Caco-2 (cell line): ENCODE results near the gene UGGT2. TPM values are rescaled to one million over a fixed set of nuclear protein-coding genes. Genes with fewer than 3 reads are reported as not detected.

Experiments used
- BruUV-seq: library from RNA; stranded (reverse); fragments of 400-500 nt; replicated peaks from 2 replicates; lab custom pipeline; 2021; lab: Mats Ljungman, UMichigan
- CTCF ChIA-PET: fragments of 300-600 bp; sonication (Branson Sonifier 250); formaldehyde crosslinking; loops from one replicate; lab custom pipeline; 2022; ENCODE audit warnings: antibody characterized with exemption; lab: Charles Lee
- POLR2A ChIA-PET: fragments of 300-600 bp; sonication (Branson Sonifier 250); formaldehyde crosslinking; loops from one replicate; lab custom pipeline; 2022; ENCODE audit warnings: antibody characterized with exemption; lab: Charles Lee
- DNase-seq, 2 experiments: peaks; one replicate each; pipeline versions ENCODE4 v3.0.0 to v3.0.0-alpha.2; 2020 to 2022
- H3K27me3 ChIP-seq: replicated peaks from 2 replicates; pipeline ENCODE4 v1.6.0; 2011; ENCODE audit warnings: low read length; ENCODE audit not compliant: control insufficient read depth, insufficient read depth
- H3K36me3 ChIP-seq: 2 replicates; pipeline ENCODE4 v1.5.1; 2011; ENCODE audit warnings: low read length; ENCODE audit not compliant: control insufficient read depth, insufficient read depth
- H3K4me1 ChIP-seq: fragments of 250-450 bp; sonication (Bioruptor Pico); 2 replicates; pipeline ENCODE4 v1.5.1; 2020; ENCODE audit warnings: mild to moderate bottlenecking
- H3K4me3 ChIP-seq: 2 replicates; pipeline ENCODE4 v1.5.1; 2011; ENCODE audit warnings: low read depth, mild to moderate bottlenecking, control low read depth, low read length
- H3K9me3 ChIP-seq: fragments of 250-450 bp; sonication (Bioruptor Pico); 2 replicates; pipeline ENCODE4 v1.5.1; 2020; ENCODE audit warnings: mild to moderate bottlenecking, moderate library complexity
- H3K27ac Mint-ChIP-seq: one replicate; pipeline ENCODE4 v1.8.0; 2022; ENCODE audit warnings: mixed read lengths; ENCODE audit not compliant: unreplicated experiment
- H3K27me3 Mint-ChIP-seq: one replicate; pipeline ENCODE4 v1.8.0; 2022; ENCODE audit warnings: mixed read lengths; ENCODE audit not compliant: insufficient read depth, unreplicated experiment
- H3K36me3 Mint-ChIP-seq: one replicate; pipeline ENCODE4 v1.8.0; 2022; ENCODE audit warnings: mild to moderate bottlenecking, mixed read lengths; ENCODE audit not compliant: insufficient read depth, unreplicated experiment
- H3K4me1 Mint-ChIP-seq: one replicate; pipeline ENCODE4 v1.8.0; 2022; ENCODE audit warnings: low read depth, mixed read lengths; ENCODE audit not compliant: unreplicated experiment
- H3K4me3 Mint-ChIP-seq: one replicate; pipeline ENCODE4 v1.8.0; 2022; ENCODE audit warnings: mild to moderate bottlenecking, moderate library complexity, mixed read lengths; ENCODE audit not compliant: unreplicated experiment
- H3K9me3 Mint-ChIP-seq: one replicate; pipeline ENCODE4 v1.8.0; 2022; ENCODE audit warnings: mixed read lengths; ENCODE audit not compliant: unreplicated experiment
- CTCF ChIP-seq, 2 experiments: fragments of 200-600 bp in 1 of 2; IDR thresholded peaks; 1 replicate in 1 of 2; 2 replicates in 1 of 2; pipeline versions ENCODE4 v1.5.1 to v1.8.0; 2011 to 2022; ENCODE audit warnings: antibody characterized with exemption in 1 of 2, control low read depth in 1 of 2, inconsistent platforms in 1 of 2, low read depth in 1 of 2, low read length in 1 of 2, mild to moderate bottlenecking in 1 of 2, moderate library complexity in 1 of 2; ENCODE audit not compliant: insufficient read depth in 1 of 2, severe bottlenecking in 1 of 2, unreplicated experiment in 1 of 2
- intact Hi-C: fragments of 100-400 bp; cut with micrococcal nuclease; formaldehyde crosslinking; loops from one replicate; pipeline ENCODE4 v1.10.0; 2022; ENCODE audit not compliant: unreplicated experiment
- total RNA-seq: library from RNA; stranded (reverse); gene quantifications from 2 replicates; pipeline ENCODE4 v1.2.3, GENCODE V29; 2022

Gene UGGT2
- total RNA-seq, 1 experiment from 2014 or later, result 35.5 TPM

GRCh38 chr13:96029002-96029401 lies 24.2 kb downstream of the UGGT2 start:
- H3K27me3 Mint-ChIP-seq, result no peaks in the 10 kb centered on the region
- no peak overlapping the region for H3K4me3 ChIP-seq
- peaks cover 5% of the 10 kb centered on the region for H3K36me3 Mint-ChIP-seq
- H3K27ac Mint-ChIP-seq, result no peak overlapping the region
- H3K4me1 ChIP-seq, result no peaks in the 10 kb centered on the region
- no peaks in the 10 kb centered on the region for H3K27me3 ChIP-seq
- H3K4me3 Mint-ChIP-seq, result no peak overlapping the region
- POLR2A ChIA-PET, result no interaction called here
- no peak for TF ChIP-seq CTCF (IDR thresholded peaks at IDR 0.05; ENCODE audit: insufficient read depth in 1 of 2, low read depth in 1 of 2, low read length in 1 of 2, severe bottlenecking in 1 of 2, unreplicated experiment in 1 of 2)
- H3K4me1 Mint-ChIP-seq, result no peaks in the 10 kb centered on the region
- DNase-seq, result no peak
- intact Hi-C loops, result no loop called here
- no TSS peak for BruUV-seq
- CTCF ChIA-PET, result no interaction called here
- H3K36me3 ChIP-seq, result no peaks in the 10 kb centered on the region
- H3K9me3 ChIP-seq, result no peaks in the 10 kb centered on the region
- H3K9me3 Mint-ChIP-seq, result no peaks in the 10 kb centered on the region

GRCh38 chr13:96027496-96027895 lies 25.7 kb downstream of the UGGT2 start:
- Histone ChIP-seq H3K27me3 (no peaks in the 10 kb centered on the region), H3K9me3 (no peaks in the 10 kb centered on the region), H3K36me3 (no peaks in the 10 kb centered on the region), H3K4me1 (no peaks in the 10 kb centered on the region), H3K4me3 (no peak overlapping the region)
- no peak for TF ChIP-seq CTCF (IDR thresholded peaks at IDR 0.05; ENCODE audit: insufficient read depth in 1 of 2, low read depth in 1 of 2, low read length in 1 of 2, severe bottlenecking in 1 of 2, unreplicated experiment in 1 of 2)
- no peaks in the 10 kb centered on the region for H3K4me1 Mint-ChIP-seq
- no peak for DNase-seq
- intact Hi-C loops, result no loop called here
- H3K9me3 Mint-ChIP-seq, result no peaks in the 10 kb centered on the region
- POLR2A ChIA-PET, result interaction anchor here (0.9 kb wide), 1 partner anchor 26 kb away, joined by 3 read pairs; the partner anchor contains the start of gene UGGT2
- H3K36me3 Mint-ChIP-seq, result peaks cover 11% of the 10 kb centered on the region
- CTCF ChIA-PET, result no interaction called here
- H3K27ac Mint-ChIP-seq, result no peak overlapping the region
- no peaks in the 10 kb centered on the region for H3K27me3 Mint-ChIP-seq
- no TSS peak for BruUV-seq
- H3K4me3 Mint-ChIP-seq, result no peak overlapping the region

GRCh38 chr13:96025283-96025682 lies 27.9 kb downstream of the UGGT2 start:
- Mint-ChIP-seq H3K27ac (no peak overlapping the region), H3K9me3 (no peaks in the 10 kb centered on the region), H3K4me1 (peaks cover 8% of the 10 kb centered on the region), H3K36me3 (peaks cover 18% of the 10 kb centered on the region), H3K27me3 (no peaks in the 10 kb centered on the region), H3K4me3 (no peak overlapping the region)
- Histone ChIP-seq H3K36me3 (no peaks in the 10 kb centered on the region), H3K27me3 (no peaks in the 10 kb centered on the region), H3K4me1 (peaks cover 7% of the 10 kb centered on the region), H3K4me3 (no peak overlapping the region), H3K9me3 (no peaks in the 10 kb centered on the region)
- DNase-seq, result no peak
- intact Hi-C loops, result no loop called here
- TF ChIP-seq CTCF (IDR thresholded peaks at IDR 0.05; ENCODE audit: insufficient read depth in 1 of 2, low read depth in 1 of 2, low read length in 1 of 2, severe bottlenecking in 1 of 2, unreplicated experiment in 1 of 2), result no peak
- ChIA-PET CTCF (no interaction called here), POLR2A (no interaction called here)
- no TSS peak for BruUV-seq
